ENCODE data around the gene HERC4. TPM values are rescaled to one million over a fixed set of nuclear protein-coding genes. Genes with fewer than 3 reads are reported as not detected.

Gene HERC4
- polyA plus RNA-seq, 1 donor from 2014 or later = 45.6 TPM

DNA sequence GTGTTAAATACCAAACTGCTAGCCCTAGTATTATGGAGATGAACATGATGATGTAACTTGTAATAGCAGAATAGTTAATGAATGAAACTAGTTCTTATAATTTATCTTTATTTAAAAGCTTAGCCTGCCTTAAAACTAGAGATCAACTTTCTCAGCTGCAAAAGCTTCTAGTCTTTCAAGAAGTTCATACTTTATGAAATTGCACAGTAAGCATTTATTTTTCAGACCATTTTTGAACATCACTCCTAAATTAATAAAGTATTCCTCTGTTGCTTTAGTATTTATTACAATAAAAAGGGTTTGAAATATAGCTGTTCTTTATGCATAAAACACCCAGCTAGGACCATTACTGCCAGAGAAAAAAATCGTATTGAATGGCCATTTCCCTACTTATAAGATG is 157.4 kb downstream of the HERC4 start:
- Histone ChIP-seq H3K27me3 (ENCODE audit: insufficient read depth, low read depth, low read length) (no peaks in the 10 kb centered on the region), H3K4me2 (ENCODE audit: low read length) (no peak overlapping the region), H3K9ac (ENCODE audit: low read length) (no peak overlapping the region), H3K9me3 (ENCODE audit: low read length) (no peaks in the 10 kb centered on the region), H3F3A (ENCODE audit: insufficient read depth, low read length, poor library complexity, severe bottlenecking) (no peaks in the 10 kb centered on the region), H3K79me2 (replicated peaks; ENCODE audit: insufficient read depth, low read length) (no peaks in the 10 kb centered on the region), H4K20me1 (ENCODE audit: insufficient read depth) (no peaks in the 10 kb centered on the region), H3K4me3 (ENCODE audit: low read length) (no peak overlapping the region), H2AFZ (ENCODE audit: low read depth, low read length) (no peak overlapping the region), H3K27ac (ENCODE audit: low read length) (no peak overlapping the region), H3K9me2 (ENCODE audit: insufficient read depth, low read length) (no peaks in the 10 kb centered on the region), H3K36me3 (ENCODE audit: insufficient read depth, low read length) (peaks cover 9% of the 10 kb centered on the region)
- TF ChIP-seq EZH2 (IDR thresholded peaks at IDR 0.05; ENCODE audit: borderline replicate concordance, insufficient read depth, low read length, poor library complexity, severe bottlenecking) = no peak
- TF ChIP-seq RAD21 (conservative IDR thresholded peaks at IDR 0.05) = no peak
- TF ChIP-seq MXI1 (conservative IDR thresholded peaks at IDR 0.05; ENCODE audit: poor library complexity, severe bottlenecking) = no peak
- no peak for TF ChIP-seq TAF1 (IDR thresholded peaks at IDR 0.05; ENCODE audit: low read depth)
- TF ChIP-seq SMC3 (conservative IDR thresholded peaks at IDR 0.05; ENCODE audit: poor library complexity) = no peak
- TF ChIP-seq EP300 (conservative IDR thresholded peaks at IDR 0.05; ENCODE audit: poor library complexity, severe bottlenecking) = no peak
- TF ChIP-seq CTCF (IDR thresholded peaks at IDR 0.05; ENCODE audit: poor library complexity, severe bottlenecking) = no peak
- TF ChIP-seq, protein P1, sequence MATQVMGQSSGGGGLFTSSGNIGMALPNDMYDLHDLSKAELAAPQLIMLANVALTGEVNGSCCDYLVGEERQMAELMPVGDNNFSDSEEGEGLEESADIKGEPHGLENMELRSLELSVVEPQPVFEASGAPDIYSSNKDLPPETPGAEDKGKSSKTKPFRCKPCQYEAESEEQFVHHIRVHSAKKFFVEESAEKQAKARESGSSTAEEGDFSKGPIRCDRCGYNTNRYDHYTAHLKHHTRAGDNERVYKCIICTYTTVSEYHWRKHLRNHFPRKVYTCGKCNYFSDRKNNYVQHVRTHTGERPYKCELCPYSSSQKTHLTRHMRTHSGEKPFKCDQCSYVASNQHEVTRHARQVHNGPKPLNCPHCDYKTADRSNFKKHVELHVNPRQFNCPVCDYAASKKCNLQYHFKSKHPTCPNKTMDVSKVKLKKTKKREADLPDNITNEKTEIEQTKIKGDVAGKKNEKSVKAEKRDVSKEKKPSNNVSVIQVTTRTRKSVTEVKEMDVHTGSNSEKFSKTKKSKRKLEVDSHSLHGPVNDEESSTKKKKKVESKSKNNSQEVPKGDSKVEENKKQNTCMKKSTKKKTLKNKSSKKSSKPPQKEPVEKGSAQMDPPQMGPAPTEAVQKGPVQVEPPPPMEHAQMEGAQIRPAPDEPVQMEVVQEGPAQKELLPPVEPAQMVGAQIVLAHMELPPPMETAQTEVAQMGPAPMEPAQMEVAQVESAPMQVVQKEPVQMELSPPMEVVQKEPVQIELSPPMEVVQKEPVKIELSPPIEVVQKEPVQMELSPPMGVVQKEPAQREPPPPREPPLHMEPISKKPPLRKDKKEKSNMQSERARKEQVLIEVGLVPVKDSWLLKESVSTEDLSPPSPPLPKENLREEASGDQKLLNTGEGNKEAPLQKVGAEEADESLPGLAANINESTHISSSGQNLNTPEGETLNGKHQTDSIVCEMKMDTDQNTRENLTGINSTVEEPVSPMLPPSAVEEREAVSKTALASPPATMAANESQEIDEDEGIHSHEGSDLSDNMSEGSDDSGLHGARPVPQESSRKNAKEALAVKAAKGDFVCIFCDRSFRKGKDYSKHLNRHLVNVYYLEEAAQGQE (IDR thresholded peaks at IDR 0.05; ENCODE audit: borderline replicate concordance) = no peak
- no peak for TF ChIP-seq POLR2AphosphoS5 (IDR thresholded peaks at IDR 0.05)

DNA sequence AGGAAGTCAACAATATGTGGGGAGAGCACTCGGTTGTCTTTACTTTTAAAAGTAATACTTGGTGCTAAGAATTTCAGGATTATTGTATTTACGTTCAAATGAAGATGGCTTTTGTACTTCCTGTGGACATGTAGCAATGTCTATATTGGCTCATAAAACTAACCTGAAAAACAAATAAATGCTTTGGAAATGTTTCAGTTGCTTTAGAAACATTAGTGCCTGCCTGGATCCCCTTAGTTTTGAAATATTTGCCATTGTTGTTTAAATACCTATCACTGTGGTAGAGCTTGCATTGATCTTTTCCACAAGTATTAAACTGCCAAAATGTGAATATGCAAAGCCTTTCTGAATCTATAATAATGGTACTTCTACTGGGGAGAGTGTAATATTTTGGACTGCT is 157.9 kb downstream of the HERC4 start:
- Histone ChIP-seq H3K4me3 (ENCODE audit: low read length) (no peak overlapping the region), H3K79me2 (replicated peaks; ENCODE audit: insufficient read depth, low read length) (no peaks in the 10 kb centered on the region), H3K4me2 (ENCODE audit: low read length) (no peak overlapping the region), H3K9me2 (ENCODE audit: insufficient read depth, low read length) (no peaks in the 10 kb centered on the region), H3K9me3 (ENCODE audit: low read length) (no peaks in the 10 kb centered on the region), H3K36me3 (ENCODE audit: insufficient read depth, low read length) (peaks cover 9% of the 10 kb centered on the region), H2AFZ (ENCODE audit: low read depth, low read length) (no peak overlapping the region), H3K27ac (ENCODE audit: low read length) (no peak overlapping the region), H4K20me1 (ENCODE audit: insufficient read depth) (no peaks in the 10 kb centered on the region), H3F3A (ENCODE audit: insufficient read depth, low read length, poor library complexity, severe bottlenecking) (no peaks in the 10 kb centered on the region), H3K27me3 (ENCODE audit: insufficient read depth, low read depth, low read length) (no peaks in the 10 kb centered on the region), H3K9ac (ENCODE audit: low read length) (no peak overlapping the region)
- no peak for TF ChIP-seq MXI1 (conservative IDR thresholded peaks at IDR 0.05; ENCODE audit: poor library complexity, severe bottlenecking)
- TF ChIP-seq, protein P1 (IDR thresholded peaks at IDR 0.05; ENCODE audit: borderline replicate concordance) = no peak
- no peak for TF ChIP-seq EP300 (conservative IDR thresholded peaks at IDR 0.05; ENCODE audit: poor library complexity, severe bottlenecking)
- no peak for TF ChIP-seq RAD21 (conservative IDR thresholded peaks at IDR 0.05)
- TF ChIP-seq EZH2 (IDR thresholded peaks at IDR 0.05; ENCODE audit: borderline replicate concordance, insufficient read depth, low read length, poor library complexity, severe bottlenecking) = no peak
- no peak for TF ChIP-seq SMC3 (conservative IDR thresholded peaks at IDR 0.05; ENCODE audit: poor library complexity)
- no peak for TF ChIP-seq POLR2AphosphoS5 (IDR thresholded peaks at IDR 0.05)
- no peak for TF ChIP-seq TAF1 (IDR thresholded peaks at IDR 0.05; ENCODE audit: low read depth)
- no peak for TF ChIP-seq CTCF (IDR thresholded peaks at IDR 0.05; ENCODE audit: poor library complexity, severe bottlenecking)
